GM12874 (cell line): ENCODE measurements around the gene MTSS2.

Experiments used
- TF ChIP-seq, protein P1 (sequence below): IDR thresholded peaks from 2 replicates; pipeline ENCODE4 v1.5.1; 2011; ENCODE audit warnings: low read depth, mild to moderate bottlenecking, control low read depth, low read length, moderate library complexity; ENCODE audit not compliant: insufficient read depth

Gene MTSS2

DNA sequence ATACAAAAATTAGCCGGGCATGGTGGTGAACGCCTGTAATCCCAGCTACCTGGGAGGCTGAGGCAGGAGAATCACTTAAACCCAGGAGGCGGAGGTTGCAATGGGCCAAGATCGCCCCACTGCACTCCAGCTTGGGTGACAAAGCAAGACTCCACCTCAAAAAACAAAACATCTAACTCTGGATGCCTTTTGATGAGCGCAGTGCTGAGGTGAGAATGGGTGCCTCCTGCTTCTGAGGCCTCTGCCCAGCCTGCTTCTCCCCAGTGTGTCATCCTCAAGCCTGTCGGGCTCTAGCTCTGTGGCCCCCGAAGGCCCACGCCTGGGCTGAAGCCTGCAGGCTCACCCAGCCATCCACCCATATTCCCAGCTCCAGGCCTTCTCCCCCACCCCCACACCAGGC is 10.5 kb upstream of the MTSS2 start:
- TF ChIP-seq, protein P1, sequence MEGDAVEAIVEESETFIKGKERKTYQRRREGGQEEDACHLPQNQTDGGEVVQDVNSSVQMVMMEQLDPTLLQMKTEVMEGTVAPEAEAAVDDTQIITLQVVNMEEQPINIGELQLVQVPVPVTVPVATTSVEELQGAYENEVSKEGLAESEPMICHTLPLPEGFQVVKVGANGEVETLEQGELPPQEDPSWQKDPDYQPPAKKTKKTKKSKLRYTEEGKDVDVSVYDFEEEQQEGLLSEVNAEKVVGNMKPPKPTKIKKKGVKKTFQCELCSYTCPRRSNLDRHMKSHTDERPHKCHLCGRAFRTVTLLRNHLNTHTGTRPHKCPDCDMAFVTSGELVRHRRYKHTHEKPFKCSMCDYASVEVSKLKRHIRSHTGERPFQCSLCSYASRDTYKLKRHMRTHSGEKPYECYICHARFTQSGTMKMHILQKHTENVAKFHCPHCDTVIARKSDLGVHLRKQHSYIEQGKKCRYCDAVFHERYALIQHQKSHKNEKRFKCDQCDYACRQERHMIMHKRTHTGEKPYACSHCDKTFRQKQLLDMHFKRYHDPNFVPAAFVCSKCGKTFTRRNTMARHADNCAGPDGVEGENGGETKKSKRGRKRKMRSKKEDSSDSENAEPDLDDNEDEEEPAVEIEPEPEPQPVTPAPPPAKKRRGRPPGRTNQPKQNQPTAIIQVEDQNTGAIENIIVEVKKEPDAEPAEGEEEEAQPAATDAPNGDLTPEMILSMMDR, result no peak

DNA sequence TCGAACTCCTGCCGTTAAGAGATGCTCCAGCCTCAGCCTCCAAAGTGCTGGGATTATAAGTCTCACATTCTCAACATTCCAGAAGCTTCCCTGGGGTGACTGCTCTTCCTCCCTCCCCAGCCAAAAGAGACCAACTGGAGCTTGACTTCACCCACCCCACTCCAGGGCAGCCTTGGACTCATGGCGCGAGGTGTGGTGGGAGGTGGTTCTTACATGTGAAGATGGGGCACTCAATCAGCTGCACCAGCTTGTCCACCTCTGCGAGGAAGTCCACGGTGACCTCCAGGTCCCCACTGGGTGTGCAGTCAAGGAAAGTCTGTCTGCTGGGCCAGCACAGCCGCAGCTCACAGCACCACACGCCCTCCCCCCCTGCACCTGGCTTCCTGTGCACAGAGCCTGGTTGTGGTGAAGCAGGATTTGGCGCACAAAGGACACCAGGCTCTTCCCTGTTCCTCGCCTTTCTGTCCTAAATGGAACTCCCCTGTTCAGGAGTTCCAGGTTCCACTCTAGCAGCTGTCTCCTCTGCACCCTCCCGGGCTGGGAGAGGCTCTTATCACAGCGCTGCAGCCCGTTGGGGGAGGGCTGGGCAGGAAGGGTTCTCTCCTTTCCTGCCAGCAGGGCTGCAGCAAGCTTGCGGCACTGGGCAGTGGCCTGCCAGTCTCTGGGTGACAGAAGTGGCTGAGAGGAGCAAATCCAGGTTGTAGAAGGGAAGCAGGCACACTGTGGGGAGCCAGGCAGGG is 9.6 kb upstream of the MTSS2 start:
- TF ChIP-seq, protein P1, result no peak

DNA sequence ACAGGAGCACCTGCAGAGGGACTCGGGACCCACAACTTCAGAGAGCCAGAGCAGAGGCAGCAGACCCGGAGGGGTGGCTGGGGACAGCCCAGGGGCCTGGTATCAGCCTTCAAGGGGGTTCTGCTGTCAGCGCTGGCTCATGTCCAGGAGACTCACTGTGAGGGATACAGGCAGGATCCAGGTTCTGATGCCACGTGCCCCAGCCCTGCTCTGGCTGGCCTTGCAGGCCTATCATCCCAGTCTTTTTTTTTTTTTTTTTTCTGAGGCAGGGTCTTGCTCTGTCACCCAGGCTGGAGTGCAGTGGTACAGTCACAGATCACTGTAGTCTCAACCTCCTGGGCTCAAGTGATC is 9.0 kb upstream of the MTSS2 start:
- TF ChIP-seq, protein P1, result no peak

DNA sequence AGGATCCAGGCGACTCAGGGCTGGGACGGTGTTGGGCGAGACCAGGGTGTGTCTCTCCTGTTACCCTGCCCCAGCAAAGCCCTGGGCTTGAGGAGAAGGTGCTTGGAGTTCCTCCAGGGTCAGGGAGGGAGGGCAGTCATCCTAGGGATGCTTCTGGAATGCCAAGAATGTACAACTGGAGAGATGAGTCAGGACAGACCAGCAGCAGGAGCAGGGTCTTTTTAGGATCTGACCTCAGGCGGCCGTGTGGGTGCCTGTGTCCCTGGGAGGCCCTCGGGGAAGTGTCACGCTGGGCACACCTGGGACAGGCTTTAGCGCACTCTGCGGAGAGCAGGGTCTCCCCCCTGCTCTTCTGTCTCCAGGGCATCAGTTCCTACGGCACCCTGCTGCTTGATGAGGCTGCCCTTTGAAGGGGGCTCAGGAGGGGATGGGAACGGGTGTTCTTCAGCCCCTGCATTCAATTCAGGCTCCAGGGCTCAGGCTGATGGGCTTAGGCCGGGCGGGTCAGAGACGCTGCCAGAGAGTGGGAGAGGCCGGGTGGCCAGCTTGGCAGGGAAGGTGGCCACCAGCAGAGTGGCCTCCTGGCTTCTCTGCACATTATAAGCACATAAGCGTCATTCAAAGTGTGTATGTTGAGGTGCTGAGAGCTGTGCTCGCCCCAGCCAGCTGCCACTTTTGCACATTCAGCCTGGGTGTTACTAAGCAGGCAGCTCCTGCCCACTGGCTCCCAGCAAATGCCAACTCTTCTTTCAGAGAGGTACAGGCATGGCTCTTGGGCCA is 8.4 kb upstream of the MTSS2 start:
- TF ChIP-seq, protein P1, result no peak

DNA sequence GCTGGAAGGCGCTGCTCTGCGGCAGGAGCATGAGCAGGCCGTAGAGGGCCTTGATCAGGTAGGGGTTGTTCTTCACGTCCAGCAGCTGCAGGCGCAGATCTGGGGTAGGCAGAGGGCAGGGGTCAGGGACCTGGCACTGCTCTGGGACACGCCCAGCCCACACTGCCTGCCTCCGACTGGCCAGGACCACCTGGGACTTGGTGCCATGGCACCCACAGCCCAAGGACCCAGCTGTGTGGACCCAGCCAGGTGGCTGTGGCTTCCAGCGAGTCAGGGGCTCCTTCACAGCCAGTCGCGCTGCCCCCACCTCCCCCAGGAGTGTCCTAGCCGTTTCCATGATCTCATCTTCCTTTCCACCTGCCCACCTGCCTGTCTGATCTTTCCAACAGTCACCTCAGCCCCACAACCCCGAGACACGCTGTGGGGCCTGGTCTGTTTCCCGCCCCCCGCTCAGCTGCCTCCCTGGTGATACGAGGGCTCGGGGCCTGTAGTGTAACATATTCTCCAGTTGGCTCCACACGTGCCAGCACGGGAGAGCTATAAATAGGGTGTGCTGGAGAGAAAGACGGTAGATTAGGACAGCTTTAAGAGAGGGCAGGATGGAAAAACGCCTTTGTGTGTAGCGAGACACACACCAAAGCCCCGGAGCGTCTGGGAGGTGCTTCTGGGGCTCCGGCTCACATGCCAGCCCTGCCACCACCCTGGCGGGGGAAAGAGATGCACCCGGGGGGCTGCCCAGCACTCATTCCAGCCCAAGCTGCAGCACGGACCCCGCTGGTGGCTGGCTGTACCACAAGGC is 7.2 kb upstream of the MTSS2 start:
- TF ChIP-seq, protein P1, result no peak

DNA sequence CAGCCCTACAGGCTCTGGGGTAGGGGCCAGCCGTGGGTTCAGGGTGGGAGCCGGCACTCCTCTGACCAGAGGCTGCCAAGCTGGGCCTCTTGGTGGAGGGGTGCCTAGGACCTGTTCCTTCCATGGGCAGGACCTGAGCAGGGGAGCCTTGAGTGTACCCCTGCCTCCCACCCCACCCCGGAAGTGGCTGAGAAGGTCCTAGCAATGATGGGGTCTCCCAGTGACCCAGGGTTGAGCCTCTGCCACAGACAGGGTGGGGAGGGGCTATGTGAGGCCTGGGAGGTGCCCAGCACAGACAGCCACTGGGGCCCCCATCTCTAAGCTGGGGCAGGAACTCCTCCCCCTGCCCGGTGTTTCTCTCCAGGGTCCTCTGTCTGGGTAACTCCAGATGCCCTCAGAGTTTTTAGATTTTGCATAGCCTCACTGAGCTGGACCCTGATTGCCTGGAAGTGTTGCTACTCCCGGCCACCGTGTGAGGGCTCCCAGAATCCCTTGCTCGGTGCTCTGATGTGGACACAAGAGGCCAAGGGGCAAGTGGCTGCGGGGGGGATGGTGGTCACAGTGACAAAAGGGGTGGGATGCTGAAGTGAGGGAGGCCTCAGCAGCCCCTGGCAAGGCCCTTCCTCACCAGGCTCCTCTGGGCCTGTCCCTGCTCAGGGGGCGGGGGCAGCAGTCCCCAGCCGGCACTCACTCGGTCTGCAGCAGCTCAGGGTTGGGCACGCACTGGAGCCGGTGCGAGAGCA is 6.4 kb upstream of the MTSS2 start:
- TF ChIP-seq, protein P1, result no peak
